ENCODE measurements around the gene GNAS. TPM values are rescaled to one million over a fixed set of nuclear protein-coding genes. Genes with fewer than 3 reads are reported as not detected.

The GNAS gene
- polyA plus RNA-seq, 10 donors = 3,040 to 3,735 (median 3,379) TPM

GRCh38 chr20:58894652-58895447, 42.3 kb downstream of the GNAS start:
- peak in 1 of 3 donors; percentile 55 for DNase-seq

GRCh38 chr20:58895448-58896180, 43.1 kb downstream of the GNAS start:
- DNase-seq = peak in 1 of 3 donors; percentile 52

- DNase-seq = peak in 1 of 3 donors; percentile 23
Observed at GRCh38 chr20:58896820-58897219, 44.3 kb downstream of the GNAS start.

GRCh38 chr20:58897488-58897887, 45.0 kb downstream of the GNAS start:
- DNase-seq = no peak

GRCh38 chr20:58898629-58899408, 46.3 kb downstream of the GNAS start:
- DNase-seq = peak in 1 of 3 donors; percentile 67

GRCh38 chr20:58899512-58899911, 47.0 kb downstream of the GNAS start:
- peak in 1 of 3 donors; percentile 20 for DNase-seq

- DNase-seq = peak in 1 of 3 donors; percentile 34
Observed at GRCh38 chr20:58900397-58900796, 47.9 kb downstream of the GNAS start.

GRCh38 chr20:58901488-58902402, 49.2 kb downstream of the GNAS start:
- no peak for DNase-seq

GRCh38 chr20:58903614-58904013, 51.1 kb downstream of the GNAS start:
- DNase-seq = no peak

- DNase-seq = peak in 1 of 3 donors; percentile 11
Observed at GRCh38 chr20:58905236-58905635, 52.7 kb downstream of the GNAS start.

GRCh38 chr20:58906111-58906510, 53.6 kb downstream of the GNAS start:
- DNase-seq = no peak

- DNase-seq = peak in 1 of 3 donors; percentile 50
Observed at GRCh38 chr20:58906894-58907293, 54.4 kb downstream of the GNAS start.

- peak; percentile 96 to 99 (median 97) for DNase-seq
Observed at GRCh38 chr20:58907320-58908137, 55.0 kb downstream of the GNAS start.

- DNase-seq = no peak
Observed at GRCh38 chr20:58908221-58908620, 55.7 kb downstream of the GNAS start.

GRCh38 chr20:58908941-58909340, 56.4 kb downstream of the GNAS start:
- DNase-seq = peak in 1 of 3 donors; percentile 5

GRCh38 chr20:58909585-58909984, 57.1 kb downstream of the GNAS start:
- peak in 1 of 3 donors; percentile 3 for DNase-seq

- no peak for DNase-seq
Observed at GRCh38 chr20:58910473-58910872, 58.0 kb downstream of the GNAS start.

GRCh38 chr20:58911309-58911708, 58.8 kb downstream of the GNAS start:
- DNase-seq = no peak

- peak in 1 of 3 donors; percentile 15 for DNase-seq
Observed at GRCh38 chr20:58911970-58912369, 59.5 kb downstream of the GNAS start.

GRCh38 chr20:58913079-58913478, 60.6 kb downstream of the GNAS start:
- DNase-seq = peak in 1 of 3 donors; percentile 4

All from muscle of back (tissue), 11 donors.